ENCODE results near the gene CEACAM1. TPM values are rescaled to one million over a fixed set of nuclear protein-coding genes. Genes with fewer than 3 reads are reported as not detected.
"Not testable (repeated sequence)": the region's sequence is repeated elsewhere in the genome, so short reads cannot be mapped to it uniquely, and the experiment has no call there.

Gene CEACAM1
- total RNA-seq, 2 donors from 2014 or later, result 2.6 to 3.0 TPM

DNA sequence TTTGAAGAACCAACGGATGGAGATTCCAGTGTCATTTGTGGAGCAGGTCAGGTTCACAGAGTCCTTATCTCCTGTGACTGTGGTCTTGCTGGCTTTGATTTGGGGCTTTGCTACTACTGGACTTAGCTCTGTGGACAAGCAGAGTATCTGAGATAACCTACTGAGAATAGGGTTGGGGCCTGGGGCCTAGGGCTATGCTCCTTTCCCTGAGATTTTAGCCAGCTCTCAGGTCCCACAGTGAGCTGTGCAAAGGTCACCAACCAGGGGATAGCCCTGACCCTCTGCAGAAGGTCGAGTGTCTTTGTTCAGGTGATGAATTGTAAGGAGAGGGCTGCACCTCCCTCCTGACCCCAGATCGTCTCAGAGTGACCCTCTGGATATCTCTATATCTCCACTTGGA, 9.2 kb downstream of the CEACAM1 start:
- no peak for DNase-seq (ENCODE audit: low spot score)
- intact Hi-C loops (cut with DNase I), result no loop called here

- DNase-seq (ENCODE audit: low spot score), result no peak
- intact Hi-C loops (cut with DNase I), result no loop called here
Observed at GRCh38 chr19:42516771-42517170, 11.5 kb downstream of the CEACAM1 start.

GRCh38 chr19:42515241-42515832, 12.9 kb downstream of the CEACAM1 start:
- intact Hi-C loops (cut with DNase I), result no loop called here
- DNase-seq (ENCODE audit: low spot score), result no peak

GRCh38 chr19:42514449-42514848, 13.8 kb downstream of the CEACAM1 start:
- intact Hi-C loops (cut with DNase I), result no loop called here
- no peak for DNase-seq (ENCODE audit: low spot score)

- DNase-seq (ENCODE audit: low spot score), result no peak
- intact Hi-C loops (cut with DNase I), result no loop called here
Observed at GRCh38 chr19:42512743-42513304, 15.5 kb downstream of the CEACAM1 start.

DNA sequence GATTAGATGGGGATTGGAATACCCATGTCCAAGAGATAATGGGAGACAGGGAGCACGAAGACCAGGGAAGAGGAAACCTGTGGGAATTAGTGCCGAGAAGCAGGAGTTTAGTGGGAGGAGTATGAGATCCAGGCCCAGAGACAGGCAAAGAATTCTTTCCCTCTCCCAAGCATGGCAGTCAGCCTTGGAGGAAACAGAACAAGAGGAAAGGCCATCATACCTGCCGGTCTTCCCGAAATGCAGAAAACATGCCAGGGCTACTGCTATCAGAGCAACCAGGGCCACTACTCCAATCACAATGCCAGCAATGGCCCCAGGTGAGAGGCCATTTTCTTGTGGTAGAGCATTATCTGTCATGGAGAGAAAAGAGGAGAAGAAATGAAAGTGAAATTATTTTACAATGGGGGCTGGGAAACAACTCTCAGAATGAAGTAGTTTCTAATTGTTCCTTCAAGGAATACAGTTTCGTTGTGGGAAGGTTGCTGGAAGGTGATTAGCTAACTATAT, 16.1 kb downstream of the CEACAM1 start:
- intact Hi-C loops (cut with DNase I), result no loop called here
- DNase-seq (ENCODE audit: low spot score), result no peak

DNA sequence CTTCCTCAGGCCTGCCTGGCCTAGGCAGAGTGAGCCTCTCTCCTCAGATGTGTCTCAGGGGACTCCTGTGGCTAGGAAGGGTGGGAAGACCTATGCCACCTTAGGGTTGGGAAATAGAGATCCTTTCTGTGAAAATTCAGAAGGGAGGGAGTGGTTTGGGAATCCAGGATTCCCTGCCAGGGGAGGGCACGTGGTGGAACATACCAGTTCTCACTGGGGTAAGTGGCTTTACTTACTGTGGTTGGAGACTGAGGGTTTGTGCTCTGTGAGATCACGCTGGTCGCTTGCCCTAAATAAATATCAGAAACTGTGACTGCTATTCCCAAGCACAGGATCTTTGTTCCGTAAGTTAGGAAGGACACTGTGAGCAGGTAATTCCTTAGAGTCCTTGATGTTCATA, 16.9 kb downstream of the CEACAM1 start:
- intact Hi-C loops (cut with DNase I), result no loop called here
- no peak for DNase-seq (ENCODE audit: low spot score)

- intact Hi-C loops (cut with DNase I), result loop anchor here in 1 of 2 donors (1.0 kb wide), 1 partner anchor 18 kb away; no protein-coding TSS in a partner anchor
Observed at GRCh38 chr19:42508892-42509444, 19.3 kb downstream of the CEACAM1 start.

GRCh38 chr19:42505066-42505465, 23.2 kb downstream of the CEACAM1 start:
- intact Hi-C loops (cut with DNase I), result no loop called here

More at GRCh38 chr19:42508892-42509444, 19.3 kb downstream of the CEACAM1 start:
- DNase-seq (ENCODE audit: low spot score), result no peak

GRCh38 chr19:42501733-42502132, 26.5 kb downstream of the CEACAM1 start:
- DNase-seq (ENCODE audit: low spot score), result no peak
- intact Hi-C loops (cut with DNase I), result loop anchor here in 1 of 2 donors (5.0 kb wide), 1 partner anchor 1151 kb away; no protein-coding TSS in a partner anchor

More at GRCh38 chr19:42505066-42505465, 23.2 kb downstream of the CEACAM1 start:
- no peak for DNase-seq (ENCODE audit: low spot score)

DNA sequence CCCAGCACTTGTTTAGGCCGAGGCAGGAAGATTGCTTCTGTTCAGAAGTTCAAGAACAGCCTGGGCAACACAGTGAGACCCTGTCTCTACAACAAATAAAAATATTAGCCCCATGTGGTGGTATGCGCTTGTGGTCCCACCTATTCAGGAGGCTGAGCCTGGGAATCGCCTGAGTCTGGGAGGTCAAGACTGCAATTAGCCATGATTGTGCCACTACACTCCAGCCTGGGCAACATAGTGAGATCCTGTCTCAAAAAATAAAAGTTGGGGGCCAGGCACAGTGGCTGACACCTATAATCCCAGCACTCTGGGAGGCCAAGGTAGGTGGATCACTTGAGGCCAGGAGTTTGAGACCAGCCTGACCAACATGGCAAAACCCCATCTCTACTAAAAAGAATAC, 27.0 kb downstream of the CEACAM1 start:
- intact Hi-C loops (cut with DNase I), result loop anchor here in 1 of 2 donors (5.0 kb wide), 1 partner anchor 1151 kb away; no protein-coding TSS in a partner anchor
- DNase-seq (ENCODE audit: low spot score), result not testable (repeated sequence)

DNA sequence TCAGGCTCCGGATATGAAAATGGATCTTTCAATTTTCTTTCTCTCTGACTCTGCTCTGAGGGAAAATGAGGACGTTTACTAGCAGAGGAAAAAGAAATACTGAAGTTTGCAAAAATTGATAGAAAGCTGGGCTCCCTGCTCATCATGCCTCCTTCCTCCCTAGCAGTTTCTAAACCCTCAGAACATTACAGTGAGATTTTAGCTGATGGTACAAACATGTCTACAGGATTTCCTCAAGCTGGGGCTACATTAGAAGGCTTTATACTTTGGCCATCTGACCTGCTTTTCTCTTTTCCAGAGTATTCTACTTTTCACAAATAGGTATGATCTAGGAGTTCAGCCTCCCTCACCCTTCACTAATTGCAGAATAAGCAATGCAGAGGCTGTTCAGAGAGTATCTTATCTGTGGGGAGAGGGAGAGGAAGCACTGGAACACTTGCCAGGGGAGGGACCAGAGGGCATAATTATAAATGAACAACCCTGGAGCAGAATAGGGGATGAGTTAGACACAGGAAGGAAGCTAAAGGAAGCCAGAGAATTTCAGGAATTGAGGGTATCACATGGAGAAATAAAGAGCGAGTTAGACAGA, 30.0 kb downstream of the CEACAM1 start:
- intact Hi-C loops (cut with DNase I), result no loop called here
- no peak for DNase-seq (ENCODE audit: low spot score)

- intact Hi-C loops (cut with DNase I), result no loop called here
- DNase-seq (ENCODE audit: low spot score), result no peak
Observed at GRCh38 chr19:42497492-42498168, 30.7 kb downstream of the CEACAM1 start.

- DNase-seq (ENCODE audit: low spot score), result no peak
- intact Hi-C loops (cut with DNase I), result no loop called here
Observed at GRCh38 chr19:42496460-42497133, 31.7 kb downstream of the CEACAM1 start.

DNA sequence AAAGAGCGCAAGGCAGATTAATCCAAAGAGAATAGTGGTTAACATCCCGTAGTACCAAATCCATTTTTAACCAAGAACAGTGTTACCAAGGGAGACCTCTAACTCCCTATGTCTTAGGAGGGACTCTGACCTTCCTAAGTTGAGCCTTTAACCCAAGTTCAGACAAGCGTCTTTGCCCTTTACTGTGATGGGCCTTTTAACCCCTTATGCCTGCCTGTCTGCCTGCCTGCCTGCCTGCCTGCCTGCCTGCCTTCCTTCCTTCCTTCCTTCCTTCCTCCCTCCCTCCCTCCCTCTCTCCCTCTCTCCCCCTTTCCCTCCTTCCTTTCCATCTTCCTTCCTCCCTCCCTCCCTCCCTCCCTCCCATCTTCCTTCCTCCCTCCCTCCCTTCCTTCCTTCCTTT, 32.6 kb downstream of the CEACAM1 start:
- intact Hi-C loops (cut with DNase I), result no loop called here
- DNase-seq (ENCODE audit: low spot score), result no peak

DNA sequence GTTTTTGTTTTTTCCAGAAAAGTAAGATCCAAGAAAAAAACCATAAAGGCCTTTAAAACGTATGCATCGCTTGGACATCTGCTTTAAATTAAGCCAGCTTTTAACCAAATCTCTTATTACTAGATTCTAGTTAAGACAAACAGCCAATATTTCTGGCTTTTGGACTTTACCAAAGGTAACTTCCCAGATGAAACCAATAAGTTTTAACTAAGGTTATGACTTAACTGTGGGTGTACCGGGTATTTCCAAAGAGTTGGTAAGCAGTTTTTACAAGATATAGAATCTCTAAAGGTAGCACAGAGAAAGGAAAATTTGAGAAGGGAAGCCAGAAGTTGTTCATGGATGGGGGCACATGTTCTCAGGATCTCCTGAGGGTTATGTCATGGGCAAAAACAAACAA, 34.0 kb downstream of the CEACAM1 start:
- intact Hi-C loops (cut with DNase I), result no loop called here
- DNase-seq (ENCODE audit: low spot score), result no peak

GRCh38 chr19:42488783-42489521, 39.3 kb downstream of the CEACAM1 start:
- DNase-seq (ENCODE audit: low spot score), result no peak
- intact Hi-C loops (cut with DNase I), result no loop called here

GRCh38 chr19:42487798-42488178, 40.5 kb downstream of the CEACAM1 start:
- intact Hi-C loops (cut with DNase I), result no loop called here
- no peak for DNase-seq (ENCODE audit: low spot score)

Measured in posterior vena cava (tissue), 2 donors.